Measurements from ENCODE around the gene IGSF9B.

IGSF9B gene

GRCh38 chr11:133953999-133954398 is 2.8 kb downstream of the IGSF9B start:
- no peak for DNase-seq (ENCODE audit: low spot score)

- DNase-seq (ENCODE audit: low spot score): no peak
Measured at GRCh38 chr11:133953547-133953946, 3.2 kb downstream of the IGSF9B start.

- no peak for DNase-seq (ENCODE audit: low spot score)
Measured at GRCh38 chr11:133952199-133953190, 4.3 kb downstream of the IGSF9B start.

GRCh38 chr11:133951327-133952198 is 5.2 kb downstream of the IGSF9B start:
- DNase-seq (ENCODE audit: low spot score): peak; percentile 75

- DNase-seq (ENCODE audit: low spot score): no peak
Measured at GRCh38 chr11:133950874-133951326, 5.9 kb downstream of the IGSF9B start.

- no peak for DNase-seq (ENCODE audit: low spot score)
Measured at GRCh38 chr11:133950421-133950820, 6.3 kb downstream of the IGSF9B start.

- no peak for DNase-seq (ENCODE audit: low spot score)
Measured at GRCh38 chr11:133949129-133949528, 7.6 kb downstream of the IGSF9B start.

GRCh38 chr11:133948711-133949110 is 8.1 kb downstream of the IGSF9B start:
- no peak for DNase-seq (ENCODE audit: low spot score)

GRCh38 chr11:133947321-133947756 is 9.4 kb downstream of the IGSF9B start:
- DNase-seq (ENCODE audit: low spot score): peak; percentile 90

GRCh38 chr11:133946541-133947318 is 10.0 kb downstream of the IGSF9B start:
- peak; percentile 73 for DNase-seq (ENCODE audit: low spot score)

GRCh38 chr11:133946051-133946450 is 10.7 kb downstream of the IGSF9B start:
- no peak for DNase-seq (ENCODE audit: low spot score)

- no peak for DNase-seq (ENCODE audit: low spot score)
Measured at GRCh38 chr11:133945087-133945974, 11.4 kb downstream of the IGSF9B start.

- DNase-seq (ENCODE audit: low spot score): no peak
Measured at GRCh38 chr11:133943950-133944698, 12.6 kb downstream of the IGSF9B start.

GRCh38 chr11:133942577-133942976 is 14.2 kb downstream of the IGSF9B start:
- no peak for DNase-seq (ENCODE audit: low spot score)

- no peak for DNase-seq (ENCODE audit: low spot score)
Measured at GRCh38 chr11:133941546-133941945, 15.2 kb downstream of the IGSF9B start.

- no peak for DNase-seq (ENCODE audit: low spot score)
Measured at GRCh38 chr11:133940034-133940433, 16.7 kb downstream of the IGSF9B start.

- no peak for DNase-seq (ENCODE audit: low spot score)
Measured at GRCh38 chr11:133939558-133939957, 17.2 kb downstream of the IGSF9B start.

GRCh38 chr11:133938166-133938565 is 18.6 kb downstream of the IGSF9B start:
- no peak for DNase-seq (ENCODE audit: low spot score)

GRCh38 chr11:133937468-133937867 is 19.3 kb downstream of the IGSF9B start:
- no peak for DNase-seq (ENCODE audit: low spot score)

GRCh38 chr11:133937015-133937414 is 19.8 kb downstream of the IGSF9B start:
- DNase-seq (ENCODE audit: low spot score): no peak
